ENCODE results near the gene EFEMP1. TPM values are rescaled to one million over a fixed set of nuclear protein-coding genes. Genes with fewer than 3 reads are reported as not detected.

Gene EFEMP1
- total RNA-seq, 2 experiments from 2014 or later = not detected

DNA sequence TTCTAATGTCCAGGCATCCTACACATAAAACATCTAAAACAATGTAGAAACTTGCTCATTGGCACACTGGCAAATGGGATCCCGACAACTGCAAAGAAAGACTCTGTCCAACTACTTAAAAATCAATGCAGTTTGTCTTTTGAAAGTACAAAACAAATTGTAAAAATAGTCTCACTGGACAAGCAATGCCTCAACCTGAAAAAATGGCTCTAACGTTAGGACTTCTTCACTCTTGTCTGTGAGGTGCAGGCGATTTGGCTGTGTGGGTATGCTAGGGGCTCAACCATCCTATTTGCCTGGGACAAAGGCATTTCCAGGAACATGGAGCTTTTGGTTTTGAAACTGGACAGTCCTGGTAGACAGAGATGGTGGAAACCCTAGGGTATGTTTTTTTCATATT lies 10.7 kb downstream of the EFEMP1 start:
- DNase-seq (no peak), ATAC-seq (no peak)
- Mint-ChIP-seq H3K9me3 (ENCODE audit: low read depth) (no peaks in the 10 kb centered on the region), H3K36me3 (ENCODE audit: low read depth) (no peaks in the 10 kb centered on the region), H3K4me1 (no peaks in the 10 kb centered on the region), H3K27me3 (peaks cover 4% of the 10 kb centered on the region), H3K4me3 (no peak overlapping the region), H3K27ac (no peak overlapping the region)
- ChIA-PET CTCF (no interaction called here), POLR2A (no interaction called here)
- intact Hi-C loops (cut with DNase I, micrococcal nuclease) = no loop called here

DNA sequence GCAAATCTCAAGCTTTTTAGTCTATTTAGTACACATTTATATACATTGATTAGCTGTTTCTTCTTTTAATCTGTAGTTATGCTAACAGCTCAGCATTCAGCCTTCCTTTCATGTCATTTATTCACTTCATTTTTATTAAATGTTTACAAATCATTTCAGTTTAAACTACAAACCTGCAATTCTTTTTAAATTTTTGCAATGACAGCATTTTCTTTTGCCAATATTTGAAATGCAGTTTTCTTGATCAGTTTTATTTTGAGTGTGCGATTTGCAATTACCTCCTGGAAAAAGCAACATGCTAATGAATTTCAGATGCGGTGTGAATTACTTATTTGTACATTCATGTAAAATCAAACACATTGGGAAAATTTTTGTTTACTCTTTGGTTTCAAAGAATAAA lies 13.5 kb downstream of the EFEMP1 start:
- Mint-ChIP-seq H3K4me1 (no peaks in the 10 kb centered on the region), H3K27me3 (peaks cover 4% of the 10 kb centered on the region), H3K4me3 (no peak overlapping the region), H3K36me3 (ENCODE audit: low read depth) (no peaks in the 10 kb centered on the region), H3K27ac (no peak overlapping the region), H3K9me3 (ENCODE audit: low read depth) (no peaks in the 10 kb centered on the region)
- ATAC-seq (no peak), DNase-seq (no peak)
- intact Hi-C loops (cut with DNase I, micrococcal nuclease) = no loop called here
- ChIA-PET CTCF (no interaction called here), POLR2A (no interaction called here)

DNA sequence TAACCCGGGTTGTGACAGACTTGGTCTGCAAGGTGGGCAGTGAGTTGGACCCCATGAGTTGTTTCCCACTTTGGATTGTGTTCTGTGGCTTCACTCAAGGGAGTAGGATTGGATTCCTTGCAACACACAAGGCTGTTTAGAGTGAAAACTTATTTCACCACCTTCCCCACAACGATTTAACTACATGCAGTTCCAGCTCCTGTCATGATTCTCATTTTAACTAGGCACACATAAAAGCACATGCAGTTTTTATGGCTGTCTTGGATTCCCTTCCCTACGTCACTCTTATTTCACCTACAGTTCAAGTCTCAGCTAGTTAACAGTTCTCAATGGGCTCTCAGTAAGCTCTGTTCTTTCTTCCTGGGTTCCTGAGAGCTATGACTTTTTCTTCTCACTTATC lies 15.9 kb downstream of the EFEMP1 start:
- ATAC-seq (no peak), DNase-seq (no peak)
- intact Hi-C loops (cut with DNase I, micrococcal nuclease) = no loop called here
- peaks cover 3% of the 10 kb centered on the region for H3K9me3 Mint-ChIP-seq (ENCODE audit: low read depth)
- ChIA-PET CTCF (interaction anchor here (0.6 kb wide), 1 partner anchor 54 kb away, joined by 3 read pairs; no protein-coding TSS in a partner anchor), POLR2A (no interaction called here)
- no peak overlapping the region for H3K4me3 Mint-ChIP-seq
- H3K27ac Mint-ChIP-seq = no peak overlapping the region
- peaks cover 4% of the 10 kb centered on the region for H3K27me3 Mint-ChIP-seq
- no peaks in the 10 kb centered on the region for H3K4me1 Mint-ChIP-seq
- no peaks in the 10 kb centered on the region for H3K36me3 Mint-ChIP-seq (ENCODE audit: low read depth)

DNA sequence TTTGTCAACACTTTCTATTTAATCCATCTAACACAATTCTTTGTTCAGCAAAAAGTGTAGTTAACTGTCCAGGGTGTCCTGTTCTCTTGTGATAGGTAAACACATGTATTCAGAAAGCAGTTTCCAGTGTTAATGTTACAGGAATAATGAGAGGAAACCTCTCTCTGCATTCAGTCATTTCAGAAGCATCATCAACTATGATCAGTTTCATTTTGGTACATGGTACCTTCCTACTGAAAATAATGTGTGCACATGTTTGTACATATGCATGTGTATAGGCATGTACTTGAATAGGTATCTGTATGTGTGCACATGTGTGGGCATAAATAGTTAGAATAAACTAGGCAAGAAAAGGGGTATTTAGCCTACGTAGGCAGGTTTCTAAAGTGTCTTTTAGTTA lies 16.6 kb downstream of the EFEMP1 start:
- H3K4me1 Mint-ChIP-seq = no peaks in the 10 kb centered on the region
- no peak for DNase-seq
- CTCF ChIA-PET = no interaction called here
- no peaks in the 10 kb centered on the region for H3K36me3 Mint-ChIP-seq (ENCODE audit: low read depth)
- peaks cover 4% of the 10 kb centered on the region for H3K27me3 Mint-ChIP-seq
- POLR2A ChIA-PET = no interaction called here
- no peak for ATAC-seq
- no peak overlapping the region for H3K4me3 Mint-ChIP-seq
- intact Hi-C loops (cut with DNase I, micrococcal nuclease) = no loop called here
- no peak overlapping the region for H3K27ac Mint-ChIP-seq
- peaks cover 3% of the 10 kb centered on the region for H3K9me3 Mint-ChIP-seq (ENCODE audit: low read depth)

DNA sequence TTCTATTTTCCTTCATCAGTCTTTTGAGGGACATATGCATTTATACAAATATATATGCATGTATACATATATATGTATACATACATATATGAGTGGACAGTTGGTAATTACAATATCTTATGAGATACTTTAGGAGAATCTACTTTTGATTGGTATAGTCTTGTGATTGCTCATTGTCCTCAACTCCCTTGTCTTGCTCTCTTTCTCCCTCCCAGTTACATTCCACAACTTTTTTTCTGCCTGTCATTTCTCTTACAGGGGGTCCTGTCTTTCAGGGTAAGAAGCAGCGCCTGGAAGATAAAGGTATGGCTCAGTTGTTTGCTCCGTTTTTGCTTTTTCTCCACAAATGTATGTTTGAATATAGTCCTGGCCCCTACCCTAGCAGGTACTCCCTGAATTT lies 19.9 kb downstream of the EFEMP1 start:
- no peak overlapping the region for H3K27ac Mint-ChIP-seq
- H3K9me3 Mint-ChIP-seq (ENCODE audit: low read depth) = peaks cover 3% of the 10 kb centered on the region
- peaks cover 1% of the 10 kb centered on the region for H3K27me3 Mint-ChIP-seq
- POLR2A ChIA-PET = no interaction called here
- no peaks in the 10 kb centered on the region for H3K4me1 Mint-ChIP-seq
- no peak overlapping the region for H3K4me3 Mint-ChIP-seq
- ATAC-seq (no peak), DNase-seq (no peak)
- H3K36me3 Mint-ChIP-seq (ENCODE audit: low read depth) = no peaks in the 10 kb centered on the region
- intact Hi-C loops (cut with DNase I, micrococcal nuclease) = no loop called here
- CTCF ChIA-PET = interaction anchor here (0.5 kb wide), 1 partner anchor 210 kb away, joined by 3 read pairs; no protein-coding TSS in a partner anchor

DNA sequence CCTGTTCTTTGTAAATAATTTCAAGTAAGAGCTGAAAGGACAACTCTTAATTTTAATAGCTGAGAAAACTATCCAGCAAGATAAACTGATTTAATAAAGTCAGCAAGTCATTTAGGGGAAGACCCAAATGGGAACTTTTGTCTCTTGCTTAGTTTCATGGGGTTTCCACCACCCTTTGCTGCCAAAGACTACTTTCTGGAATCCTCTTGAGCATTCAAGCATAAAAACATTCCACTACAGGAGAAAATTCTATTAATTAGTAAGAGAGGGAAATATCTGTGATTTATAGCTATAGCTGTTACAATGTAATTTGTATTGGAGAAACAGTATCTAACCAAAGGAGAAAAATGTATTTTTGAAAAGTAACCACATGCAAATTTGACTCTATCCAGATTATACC lies 20.6 kb downstream of the EFEMP1 start:
- Mint-ChIP-seq H3K9me3 (ENCODE audit: low read depth) (peaks cover 3% of the 10 kb centered on the region), H3K27me3 (peaks cover 1% of the 10 kb centered on the region), H3K27ac (no peak overlapping the region), H3K4me3 (no peak overlapping the region), H3K36me3 (ENCODE audit: low read depth) (no peaks in the 10 kb centered on the region), H3K4me1 (no peaks in the 10 kb centered on the region)
- intact Hi-C loops (cut with DNase I, micrococcal nuclease) = no loop called here
- DNase-seq (no peak), ATAC-seq (no peak)
- CTCF ChIA-PET = no interaction called here
- POLR2A ChIA-PET = no interaction called here

DNA sequence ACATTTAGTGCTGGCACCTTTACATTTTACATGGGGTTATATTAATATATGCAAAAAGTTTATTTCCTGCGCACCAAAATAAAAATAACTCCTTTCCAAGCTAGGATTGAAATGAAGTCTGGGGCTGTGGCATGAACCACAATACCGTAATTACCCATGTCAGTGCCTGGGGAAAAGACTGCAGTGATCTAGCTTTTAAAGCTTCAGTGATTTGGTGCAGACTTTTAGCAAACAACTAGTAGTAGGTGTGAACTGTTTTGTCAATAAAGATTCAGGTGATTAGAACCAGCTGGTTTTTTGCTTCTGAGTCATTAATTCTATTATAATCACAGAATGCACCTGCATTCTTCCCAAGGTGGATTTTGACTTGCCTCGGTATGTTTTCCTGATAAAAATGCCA lies 21.2 kb downstream of the EFEMP1 start:
- ChIA-PET POLR2A (no interaction called here), CTCF (no interaction called here)
- Mint-ChIP-seq H3K27me3 (peaks cover 1% of the 10 kb centered on the region), H3K4me1 (no peaks in the 10 kb centered on the region), H3K4me3 (no peak overlapping the region), H3K9me3 (ENCODE audit: low read depth) (peaks cover 3% of the 10 kb centered on the region), H3K36me3 (ENCODE audit: low read depth) (no peaks in the 10 kb centered on the region), H3K27ac (no peak overlapping the region)
- intact Hi-C loops (cut with DNase I, micrococcal nuclease) = no loop called here
- ATAC-seq (no peak), DNase-seq (no peak)

DNA sequence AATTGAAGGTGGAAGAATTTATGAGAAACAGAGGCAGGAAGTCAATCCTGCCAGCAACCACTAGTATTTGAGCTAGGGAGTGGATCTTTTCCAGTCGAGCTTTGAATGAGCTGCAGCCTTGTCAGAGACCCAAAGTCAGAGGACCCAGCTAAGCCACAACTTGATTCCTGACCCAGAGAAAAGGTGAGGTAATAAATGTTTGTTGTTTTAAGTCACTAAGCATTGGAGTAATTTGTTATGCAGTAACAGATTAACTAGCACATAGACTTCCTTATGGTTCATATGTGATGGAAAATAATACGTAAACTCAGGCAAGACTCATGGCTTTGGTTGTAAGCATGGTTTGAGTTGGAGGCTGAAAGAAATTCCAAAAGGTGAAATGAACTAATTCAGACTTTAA lies 21.6 kb downstream of the EFEMP1 start:
- H3K27ac Mint-ChIP-seq = no peak overlapping the region
- H3K4me1 Mint-ChIP-seq = no peaks in the 10 kb centered on the region
- H3K9me3 Mint-ChIP-seq (ENCODE audit: low read depth) = peaks cover 3% of the 10 kb centered on the region
- ChIA-PET CTCF (no interaction called here), POLR2A (no interaction called here)
- H3K27me3 Mint-ChIP-seq = no peaks in the 10 kb centered on the region
- intact Hi-C loops (cut with DNase I, micrococcal nuclease) = no loop called here
- no peak for ATAC-seq
- no peak overlapping the region for H3K4me3 Mint-ChIP-seq
- no peak for DNase-seq
- no peaks in the 10 kb centered on the region for H3K36me3 Mint-ChIP-seq (ENCODE audit: low read depth)

DNA sequence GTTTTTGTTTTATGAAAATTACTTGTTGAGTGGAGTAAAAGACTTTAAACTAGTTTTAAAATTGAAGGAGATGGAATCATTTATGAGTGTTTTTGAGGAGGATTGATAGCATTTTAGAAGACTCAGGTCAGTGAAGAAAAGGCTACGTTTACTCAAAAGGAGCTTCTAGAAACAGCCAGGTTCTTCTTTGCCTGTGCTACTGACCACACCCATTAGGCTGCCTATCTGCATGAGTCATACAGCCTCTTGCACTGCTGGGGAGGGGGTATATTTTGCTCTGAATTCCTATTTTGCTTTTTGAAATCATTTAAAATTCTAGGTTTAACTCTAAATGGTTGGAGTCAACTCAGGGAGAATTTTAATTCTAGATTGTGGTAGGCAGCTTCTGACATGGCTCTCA lies 22.3 kb downstream of the EFEMP1 start:
- peaks cover 3% of the 10 kb centered on the region for H3K9me3 Mint-ChIP-seq (ENCODE audit: low read depth)
- DNase-seq (no peak), ATAC-seq (no peak)
- no peaks in the 10 kb centered on the region for H3K36me3 Mint-ChIP-seq (ENCODE audit: low read depth)
- ChIA-PET POLR2A (no interaction called here), CTCF (no interaction called here)
- no peaks in the 10 kb centered on the region for H3K27me3 Mint-ChIP-seq
- intact Hi-C loops (cut with DNase I, micrococcal nuclease) = no loop called here
- H3K4me3 Mint-ChIP-seq = no peak overlapping the region
- H3K27ac Mint-ChIP-seq = no peak overlapping the region
- no peaks in the 10 kb centered on the region for H3K4me1 Mint-ChIP-seq

DNA sequence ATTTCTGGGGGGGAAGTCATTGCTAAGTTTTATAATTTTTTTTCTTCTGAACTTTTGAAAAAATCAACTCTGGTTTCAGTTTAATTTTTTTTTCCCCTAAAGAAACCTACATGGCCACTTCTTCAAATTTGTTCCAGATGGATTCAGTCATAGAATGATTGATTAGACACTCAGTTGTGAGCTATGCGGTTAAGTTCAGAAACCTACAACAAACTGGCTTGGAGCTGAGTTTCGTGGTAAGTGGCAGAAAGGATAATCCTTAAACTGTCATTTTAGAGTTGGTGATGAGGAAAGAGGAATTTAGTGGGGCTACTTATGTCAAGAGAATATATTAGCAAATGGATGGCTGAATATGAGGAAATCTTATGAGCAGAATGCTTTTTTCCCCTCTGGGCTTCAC lies 23.7 kb downstream of the EFEMP1 start:
- no peaks in the 10 kb centered on the region for H3K4me1 Mint-ChIP-seq
- peaks cover 3% of the 10 kb centered on the region for H3K9me3 Mint-ChIP-seq (ENCODE audit: low read depth)
- ChIA-PET CTCF (no interaction called here), POLR2A (no interaction called here)
- DNase-seq = no peak
- no peaks in the 10 kb centered on the region for H3K27me3 Mint-ChIP-seq
- intact Hi-C loops (cut with DNase I, micrococcal nuclease) = no loop called here
- no peak overlapping the region for H3K4me3 Mint-ChIP-seq
- no peak for ATAC-seq
- no peaks in the 10 kb centered on the region for H3K36me3 Mint-ChIP-seq (ENCODE audit: low read depth)
- H3K27ac Mint-ChIP-seq = no peak overlapping the region

DNA sequence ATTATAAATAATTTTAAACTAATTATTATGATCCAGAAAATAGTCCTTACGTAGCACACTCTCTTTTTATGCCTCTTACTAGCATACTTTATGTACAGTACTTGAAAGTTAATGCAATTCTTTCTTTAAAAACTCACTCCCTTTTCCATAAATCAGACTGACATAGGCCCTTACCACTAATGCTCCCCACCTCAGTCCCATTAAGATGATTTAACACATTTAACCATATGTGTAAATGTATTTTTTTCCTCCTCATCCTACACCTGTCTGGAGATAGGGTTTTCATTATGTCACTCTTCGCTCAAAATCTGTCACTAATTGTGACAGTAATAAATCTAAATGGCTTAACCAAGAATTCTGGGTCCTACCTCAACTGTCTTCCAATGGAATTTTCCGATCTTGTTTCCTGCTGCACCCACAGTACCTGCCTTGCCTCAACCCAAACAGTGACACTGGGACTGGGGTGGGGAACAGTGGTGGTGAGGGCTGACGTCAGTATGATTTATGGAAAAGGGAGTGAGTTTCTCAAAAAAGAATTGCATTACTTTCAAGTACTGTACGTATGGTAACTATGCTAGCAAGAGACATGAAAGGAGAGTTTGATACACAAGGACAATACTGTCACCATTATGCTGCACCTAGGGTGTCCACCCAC lies 25.1 kb downstream of the EFEMP1 start:
- ATAC-seq = no peak

DNA sequence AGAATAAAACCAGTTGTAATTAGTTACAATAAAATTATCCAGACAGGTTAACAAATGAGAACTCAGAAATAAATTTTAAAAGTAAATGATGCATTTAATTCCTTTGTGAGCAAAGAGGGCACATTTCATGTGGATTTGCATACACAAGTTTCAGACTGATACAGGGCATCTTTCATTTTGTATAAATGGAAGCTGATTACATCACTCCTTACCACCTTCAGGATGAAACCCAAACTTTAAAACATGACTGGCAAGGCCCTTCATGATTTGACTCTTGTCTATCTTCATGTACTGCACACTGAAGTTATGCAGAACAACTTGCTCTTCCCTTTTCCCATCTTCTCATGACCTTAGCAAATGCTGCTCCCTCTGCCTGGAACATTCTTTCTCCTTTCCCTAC lies 26.9 kb downstream of the EFEMP1 start:
- H3K4me3 Mint-ChIP-seq = no peak overlapping the region
- ATAC-seq (no peak), DNase-seq (no peak)
- intact Hi-C loops (cut with DNase I, micrococcal nuclease) = no loop called here
- H3K36me3 Mint-ChIP-seq (ENCODE audit: low read depth) = no peaks in the 10 kb centered on the region
- peaks cover 2% of the 10 kb centered on the region for H3K27me3 Mint-ChIP-seq
- no peaks in the 10 kb centered on the region for H3K9me3 Mint-ChIP-seq (ENCODE audit: low read depth)
- ChIA-PET POLR2A (interaction anchor here (0.6 kb wide), 1 partner anchor 9 kb away, joined by 3 read pairs; no protein-coding TSS in a partner anchor), CTCF (no interaction called here)
- no peaks in the 10 kb centered on the region for H3K4me1 Mint-ChIP-seq
- H3K27ac Mint-ChIP-seq = no peak overlapping the region

More for the DNA sequence above, 25.1 kb downstream of the EFEMP1 start:
- H3K4me1 Mint-ChIP-seq = no peaks in the 10 kb centered on the region
- no peaks in the 10 kb centered on the region for H3K9me3 Mint-ChIP-seq (ENCODE audit: low read depth)
- no peak overlapping the region for H3K27ac Mint-ChIP-seq
- intact Hi-C loops (cut with DNase I, micrococcal nuclease) = no loop called here
- peaks cover under 1% of the 10 kb centered on the region for H3K27me3 Mint-ChIP-seq
- no peak for DNase-seq
- no peak overlapping the region for H3K4me3 Mint-ChIP-seq
- ChIA-PET CTCF (no interaction called here), POLR2A (no interaction called here)
- no peaks in the 10 kb centered on the region for H3K36me3 Mint-ChIP-seq (ENCODE audit: low read depth)

DNA sequence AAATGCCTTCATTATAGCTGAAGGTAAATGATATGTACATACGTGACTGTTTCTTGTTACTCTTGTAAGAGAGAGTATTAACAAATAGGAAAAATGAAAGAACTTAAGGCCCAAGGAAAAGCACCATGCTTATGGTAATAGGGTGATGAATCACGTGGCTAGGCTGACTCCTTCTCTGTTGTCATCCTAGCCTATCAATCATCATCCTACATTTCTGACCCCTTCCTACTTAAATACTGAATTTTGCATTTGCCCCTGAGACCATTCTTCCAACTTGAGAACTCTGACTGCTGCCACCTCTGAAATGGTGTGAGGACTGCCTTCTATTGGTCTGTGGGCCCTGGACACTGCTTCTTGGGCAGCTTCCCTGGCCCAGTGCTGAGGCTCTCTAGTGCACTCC lies 28.9 kb downstream of the EFEMP1 start:
- Mint-ChIP-seq H3K27ac (no peak overlapping the region), H3K4me3 (no peak overlapping the region), H3K27me3 (peaks cover 2% of the 10 kb centered on the region), H3K9me3 (ENCODE audit: low read depth) (no peaks in the 10 kb centered on the region), H3K4me1 (no peaks in the 10 kb centered on the region), H3K36me3 (ENCODE audit: low read depth) (no peaks in the 10 kb centered on the region)
- ChIA-PET CTCF (no interaction called here), POLR2A (no interaction called here)
- DNase-seq (no peak), ATAC-seq (no peak)
- intact Hi-C loops (cut with DNase I, micrococcal nuclease) = no loop called here

All from activated CD4-positive, alpha-beta T cell treated with anti-CD3 and anti-CD28 coated beads for 36 hours (primary cell).